Stimulated activated CD4-positive, alpha-beta T cell treated with anti-CD3 and anti-CD28 coated beads, TNF-alpha, amount 100 ng/mL, for 1 hour (primary cell): Measurements from ENCODE around the gene RAPH1.
A peak's percentile ranks its signal among the peaks of the same experiment; 100 is the strongest.
"Not testable (repeated sequence)": the region's sequence is repeated elsewhere in the genome, so short reads cannot be mapped to it uniquely, and the experiment has no call there.

Source experiments
- DNase-seq, 3 donors: peaks; one replicate each; pipeline ENCODE4 v3.0.0-alpha.2; 2020; ENCODE audit warnings: low read depth in 3 of 3, low spot score in 1 of 3

The RAPH1 gene

DNA sequence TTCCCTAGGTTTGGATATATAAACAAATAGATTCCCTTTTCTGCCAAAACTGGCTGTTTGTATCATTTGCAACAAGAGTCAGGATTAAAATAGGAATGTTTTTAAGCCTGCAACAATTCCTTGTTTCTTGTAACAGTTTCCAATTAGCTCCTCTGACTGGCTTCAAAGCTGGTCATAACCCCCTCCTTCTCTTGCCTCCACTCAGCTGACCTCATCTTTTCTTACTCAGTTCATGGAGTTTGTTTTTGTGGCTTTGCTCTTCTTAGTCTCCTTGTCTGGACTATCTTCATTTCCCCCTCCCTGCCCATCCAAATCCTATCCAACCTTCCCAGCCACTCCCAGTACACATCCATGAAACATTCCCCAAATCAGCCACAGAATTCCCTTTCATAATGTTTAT, 14.3 kb upstream of the RAPH1 start:
- no peak for DNase-seq

DNA sequence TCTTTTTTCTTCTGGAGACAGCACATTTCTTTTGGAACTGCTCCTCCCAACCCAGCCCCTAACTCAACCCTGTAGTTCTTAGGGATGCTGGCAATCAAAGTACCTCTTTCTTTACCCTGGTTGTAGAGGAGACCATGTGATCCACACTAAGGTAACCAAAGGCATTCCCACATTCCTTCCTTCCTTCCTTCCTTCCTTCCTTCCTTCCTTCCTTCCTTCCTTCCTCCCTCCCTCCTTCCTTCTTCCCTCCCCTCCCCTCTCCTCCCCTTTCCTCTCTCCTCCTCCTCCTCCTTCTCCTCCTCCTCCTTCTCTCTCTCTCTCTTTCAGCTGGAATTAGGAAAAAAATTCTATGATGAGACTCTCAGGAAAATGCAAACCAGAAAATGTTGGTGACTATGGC, 13.8 kb upstream of the RAPH1 start:
- DNase-seq = no peak

DNA sequence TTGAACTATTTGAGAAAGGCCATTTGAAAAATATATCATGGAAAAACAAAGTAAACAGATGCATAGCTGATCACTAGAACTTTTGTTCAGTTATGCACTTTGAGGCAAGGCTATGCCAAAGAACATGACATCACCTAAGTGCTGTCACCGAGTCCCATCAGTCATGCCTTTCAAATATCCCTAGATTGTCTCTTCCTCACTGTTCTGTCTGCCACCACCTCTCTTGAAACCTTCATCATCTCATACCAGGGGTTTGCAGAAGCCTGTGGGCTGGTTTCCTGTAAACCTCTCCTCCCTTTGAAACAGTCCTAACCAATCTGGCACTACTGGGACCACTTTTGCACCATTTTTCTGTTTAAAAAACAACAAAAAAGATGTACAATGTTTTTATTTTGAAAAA, 12.3 kb upstream of the RAPH1 start:
- no peak for DNase-seq

DNA sequence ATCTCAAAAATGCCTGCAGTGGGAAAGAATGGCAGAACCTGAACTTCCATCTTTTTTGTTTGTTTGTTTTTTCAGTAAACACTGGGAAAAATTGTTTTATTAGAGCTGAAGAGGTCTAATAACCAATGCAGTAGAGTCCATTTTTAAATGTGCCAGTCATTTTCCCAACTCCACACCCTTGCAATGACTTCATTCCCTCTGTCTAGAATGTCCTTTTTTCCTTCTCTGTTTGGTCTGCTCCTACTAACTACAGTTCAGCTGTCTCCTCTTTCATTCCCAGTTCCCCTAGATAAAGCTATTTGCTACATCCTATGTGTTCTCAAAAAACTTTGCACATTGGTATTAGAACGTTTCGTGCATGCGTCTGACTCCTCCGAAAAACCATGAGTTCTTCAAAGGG, 9.3 kb upstream of the RAPH1 start:
- DNase-seq = no peak

DNA sequence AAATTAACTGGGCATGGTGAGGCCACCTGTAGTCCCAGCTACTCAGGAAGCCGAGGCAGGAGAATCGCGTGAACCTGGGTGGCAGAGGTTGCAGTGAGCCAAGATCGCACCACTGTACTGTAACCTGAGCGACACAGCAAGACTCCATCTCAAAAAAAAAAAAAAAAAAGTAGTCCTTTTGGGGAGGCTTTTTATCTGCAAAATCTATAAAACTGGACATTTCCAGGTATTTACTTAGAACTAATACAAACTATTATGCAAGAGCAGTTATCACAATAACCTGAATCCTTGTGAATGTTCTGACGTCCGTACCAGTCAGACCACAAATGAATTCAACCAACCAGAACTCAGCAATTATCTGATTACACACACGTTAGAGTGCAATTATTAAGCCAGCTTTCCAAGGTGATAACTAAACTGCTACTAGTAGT, 8.8 kb upstream of the RAPH1 start:
- DNase-seq = no peak

DNA sequence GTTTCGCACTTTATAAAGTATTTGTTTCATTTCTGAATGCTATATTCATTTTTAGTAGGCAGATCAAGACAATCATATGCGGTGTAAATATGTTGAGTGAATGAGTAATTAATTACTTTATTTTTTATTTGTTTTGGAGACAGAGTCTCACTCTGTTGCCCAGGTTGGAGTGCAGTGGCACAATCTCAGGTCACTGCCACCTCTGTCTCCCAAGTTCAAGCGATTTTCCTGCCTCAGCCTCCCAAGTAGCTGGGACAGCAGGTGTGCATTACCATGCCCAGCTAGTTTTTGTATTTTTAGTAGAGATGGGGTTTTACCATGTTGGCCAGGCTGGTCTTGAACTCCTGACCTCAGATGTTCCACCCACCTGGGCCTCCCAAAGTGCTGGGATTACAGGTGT, 5.5 kb upstream of the RAPH1 start:
- DNase-seq = not testable (repeated sequence)

DNA sequence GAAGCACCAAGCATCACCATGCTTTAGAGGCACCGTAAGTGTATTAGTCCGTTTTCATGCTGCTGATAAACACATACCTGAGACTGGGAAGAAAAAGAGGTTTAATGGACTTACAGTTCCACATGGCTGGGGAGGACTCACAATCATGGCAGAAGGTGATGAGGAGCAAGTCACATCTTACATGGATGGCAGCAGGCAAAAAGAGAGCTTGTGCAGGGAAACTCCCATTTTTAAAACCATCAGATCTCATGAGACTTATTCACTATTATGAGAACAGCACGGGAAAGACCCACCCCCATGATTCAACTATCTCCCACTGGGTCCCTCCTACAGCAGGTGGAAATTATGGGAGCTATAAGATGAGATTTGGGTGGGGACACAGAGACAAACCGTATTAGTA, 3.1 kb upstream of the RAPH1 start:
- not testable (repeated sequence) for DNase-seq

DNA sequence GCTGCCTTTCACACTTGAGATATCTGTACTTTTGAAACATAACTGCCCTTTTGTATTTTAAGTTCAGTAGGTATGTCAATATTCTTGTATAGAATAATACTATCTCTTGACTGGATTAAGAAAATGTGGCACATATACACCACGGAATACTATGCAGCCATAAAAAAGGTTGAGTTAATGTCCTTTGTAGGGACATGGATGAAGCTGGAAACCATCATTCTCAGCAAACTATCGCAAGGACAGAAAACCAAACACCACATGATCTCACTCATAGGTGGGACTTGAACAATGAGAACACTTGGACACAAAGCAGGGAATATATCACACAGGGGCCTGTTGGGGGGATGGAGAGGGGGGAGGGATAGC, 1.5 kb upstream of the RAPH1 start:
- not testable (repeated sequence) for DNase-seq

DNA sequence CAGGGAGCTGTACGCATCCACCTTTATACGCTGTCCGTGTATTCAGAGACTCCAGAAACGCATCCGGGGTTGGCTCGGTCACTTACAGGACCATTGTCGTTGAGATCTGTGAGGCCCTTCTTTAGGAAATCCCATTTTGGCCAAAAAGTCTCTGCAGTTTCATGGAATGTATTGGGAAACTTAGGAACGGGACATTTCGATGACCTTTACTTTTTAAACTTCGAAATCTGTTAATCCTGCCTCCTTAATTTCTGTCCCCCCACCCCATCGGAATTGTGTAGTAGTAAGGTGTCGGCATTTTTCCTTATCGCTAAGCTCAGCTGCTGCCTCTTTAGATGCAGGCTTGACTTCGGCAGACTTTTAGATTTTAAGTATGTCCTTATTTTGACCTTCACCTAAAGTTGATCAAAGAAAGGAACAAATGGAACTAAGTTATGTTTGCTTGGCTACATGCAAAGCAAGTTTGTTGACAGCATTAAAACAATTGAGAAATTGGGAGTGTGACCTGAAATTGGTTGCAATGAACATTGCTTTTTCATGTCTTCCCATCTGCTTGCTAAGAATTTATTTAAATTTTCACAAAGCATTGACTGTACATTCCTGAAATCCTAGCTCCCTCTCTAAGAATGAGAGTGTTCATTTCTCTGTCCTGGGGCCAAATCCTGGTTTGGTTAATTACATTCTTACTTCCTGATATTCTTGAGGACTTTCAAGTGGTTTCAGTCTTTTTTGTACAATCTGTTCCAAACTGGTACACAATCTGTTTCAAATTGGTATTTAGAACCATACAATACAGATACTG, 884 bp upstream of the RAPH1 start:
- DNase-seq = no peak

DNA sequence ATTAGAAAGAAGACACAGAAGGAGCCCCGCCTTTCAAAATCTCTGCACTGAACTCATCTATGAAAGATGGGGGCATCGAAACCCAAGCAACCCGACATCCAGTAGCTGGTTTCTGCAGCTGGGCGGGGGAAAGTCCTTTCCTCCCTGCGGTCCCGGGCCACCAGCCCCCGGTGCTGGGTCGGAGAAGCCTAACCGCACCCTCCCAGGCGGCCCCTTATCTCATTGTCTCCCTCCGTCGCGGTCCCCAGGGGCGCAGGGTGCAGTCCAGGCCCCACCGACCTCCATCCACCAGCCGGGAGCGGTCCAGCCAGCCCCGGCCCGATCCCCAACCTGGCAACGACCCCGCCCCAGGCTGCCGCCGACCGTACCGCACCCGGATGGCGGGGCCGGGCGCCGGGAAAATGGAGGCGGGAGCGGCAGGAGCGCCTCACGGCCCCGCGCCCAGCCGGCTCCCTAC, 452 bp downstream of the RAPH1 start:
- DNase-seq = peak in 1 of 3 donors; percentile 5

DNA sequence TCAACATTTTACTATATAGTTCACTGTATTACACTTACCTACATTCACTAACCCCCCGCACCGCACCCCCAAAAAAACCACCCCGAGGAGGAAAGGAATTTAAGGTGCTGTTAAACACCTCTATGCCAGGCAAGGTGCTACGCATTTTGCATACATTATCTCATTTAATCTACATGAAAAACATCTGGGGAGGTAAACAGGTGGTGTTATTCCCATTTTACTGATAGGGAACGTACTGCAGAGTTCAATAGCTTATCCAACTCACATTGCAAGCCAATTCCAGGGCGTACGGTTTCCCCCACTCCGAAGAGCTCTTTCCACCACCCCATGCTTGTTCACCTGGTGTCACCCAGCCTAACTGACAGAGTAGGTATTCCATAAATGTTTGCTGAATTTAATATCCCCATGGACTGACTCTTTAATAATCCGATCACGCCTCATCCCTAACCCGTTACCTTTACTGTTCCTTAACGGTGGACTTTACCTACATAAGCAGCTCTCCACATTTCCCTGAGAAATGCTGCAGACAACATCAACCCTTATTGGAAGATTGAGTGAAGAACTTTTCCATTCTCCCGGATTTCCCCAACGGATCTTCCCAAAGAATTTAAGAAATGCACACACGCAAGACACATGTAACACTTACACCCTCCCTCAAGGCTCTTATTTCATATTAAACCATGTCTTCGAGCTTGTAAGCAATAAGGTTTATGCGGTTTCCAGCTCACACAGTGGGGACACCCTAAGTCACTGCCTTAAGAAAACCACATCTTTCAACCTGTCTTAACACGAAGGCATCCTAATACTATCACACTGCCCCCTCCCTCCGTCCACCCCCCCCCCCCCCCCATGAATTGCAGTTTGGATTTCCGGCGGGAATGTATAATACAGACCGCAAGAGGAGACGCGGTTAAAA, 1.2 kb downstream of the RAPH1 start:
- no peak for DNase-seq

DNA sequence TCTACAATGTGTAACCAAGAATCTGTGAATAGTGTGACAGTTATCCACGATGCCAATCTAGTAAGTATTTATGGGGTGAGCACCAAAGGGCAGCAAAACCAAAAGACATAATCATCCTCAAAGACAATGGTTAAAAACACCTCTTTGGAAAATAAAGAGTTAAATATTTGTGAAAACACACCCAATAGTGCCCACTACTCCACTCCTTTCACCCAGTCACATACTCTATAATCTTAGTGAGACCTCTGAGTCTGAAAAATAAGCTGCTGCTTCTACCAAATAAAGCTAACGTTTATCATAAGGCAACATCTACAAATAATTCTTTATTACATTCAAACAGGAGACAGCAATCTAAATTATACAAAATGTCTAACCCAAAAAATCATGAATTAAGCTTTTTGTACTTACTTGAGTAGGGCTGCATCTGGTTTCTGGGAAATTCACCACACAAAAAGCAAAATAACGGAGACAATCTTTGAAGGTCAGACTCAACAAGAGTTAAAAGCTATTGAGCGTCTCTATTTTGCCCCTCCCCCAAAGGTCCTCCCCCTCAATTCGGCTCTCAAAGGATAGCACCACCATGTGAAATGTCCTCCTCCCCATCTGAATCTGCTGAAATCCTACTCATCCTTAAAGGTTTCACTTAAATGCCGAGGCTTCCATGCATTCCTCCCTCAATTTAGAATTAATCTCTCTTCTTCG, 2.0 kb downstream of the RAPH1 start:
- no peak for DNase-seq

DNA sequence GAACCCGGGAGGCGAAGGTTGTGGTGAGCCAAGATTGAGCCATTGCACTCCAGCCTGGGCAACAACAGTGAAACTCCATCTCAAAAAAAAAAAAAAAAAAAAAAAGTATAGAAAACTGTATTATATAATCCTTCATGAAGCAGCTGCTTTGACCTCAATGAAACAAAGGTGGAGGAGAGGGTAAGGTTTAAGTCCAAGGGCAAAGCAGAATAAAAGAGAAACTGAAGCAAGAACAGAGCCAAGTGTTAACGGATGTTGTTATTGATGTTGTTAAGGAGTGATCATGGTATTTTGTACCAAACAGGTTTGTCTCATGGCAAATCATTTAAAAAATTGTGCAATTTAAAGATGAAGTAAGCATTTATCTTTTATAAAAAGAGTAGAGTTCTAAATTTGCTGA, 7.4 kb downstream of the RAPH1 start:
- no peak for DNase-seq

DNA sequence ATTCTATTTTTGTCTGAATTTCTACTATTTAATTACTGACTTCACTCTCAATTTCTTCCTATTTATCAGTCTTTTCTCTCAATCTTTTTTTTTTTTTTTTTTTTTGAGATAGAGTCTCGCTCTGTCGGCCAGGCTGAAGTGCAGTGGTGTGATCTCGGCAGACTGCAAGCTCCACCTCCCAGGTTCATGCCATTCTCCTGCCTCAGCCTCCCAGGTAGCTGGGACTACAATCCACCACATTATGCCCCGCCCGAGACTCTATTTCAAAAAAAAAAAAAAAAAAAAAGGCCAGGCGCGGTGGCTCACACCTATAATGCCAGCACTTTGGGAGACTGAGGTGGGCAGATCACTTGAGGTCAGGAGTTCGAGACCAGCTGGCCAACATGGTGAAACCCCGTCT, 21.8 kb downstream of the RAPH1 start:
- DNase-seq = not testable (repeated sequence)

DNA sequence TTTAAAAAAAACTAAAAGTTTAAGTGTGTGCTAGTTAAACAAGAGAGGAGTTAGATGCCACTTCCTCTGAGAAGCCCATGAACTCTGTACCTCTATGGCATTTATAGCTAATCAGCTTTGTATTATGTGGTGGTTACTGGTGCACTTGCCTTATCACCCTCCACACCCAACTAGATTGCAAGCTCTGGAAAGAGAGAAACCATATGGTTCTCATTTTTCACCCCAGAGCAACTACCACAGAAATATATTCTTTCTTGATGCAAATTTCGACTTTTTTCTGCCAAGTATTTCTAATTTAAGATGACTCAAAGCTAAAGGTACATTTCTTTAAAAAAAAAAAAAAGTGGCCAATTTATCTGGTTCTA, 24.2 kb downstream of the RAPH1 start:
- no peak for DNase-seq

DNA sequence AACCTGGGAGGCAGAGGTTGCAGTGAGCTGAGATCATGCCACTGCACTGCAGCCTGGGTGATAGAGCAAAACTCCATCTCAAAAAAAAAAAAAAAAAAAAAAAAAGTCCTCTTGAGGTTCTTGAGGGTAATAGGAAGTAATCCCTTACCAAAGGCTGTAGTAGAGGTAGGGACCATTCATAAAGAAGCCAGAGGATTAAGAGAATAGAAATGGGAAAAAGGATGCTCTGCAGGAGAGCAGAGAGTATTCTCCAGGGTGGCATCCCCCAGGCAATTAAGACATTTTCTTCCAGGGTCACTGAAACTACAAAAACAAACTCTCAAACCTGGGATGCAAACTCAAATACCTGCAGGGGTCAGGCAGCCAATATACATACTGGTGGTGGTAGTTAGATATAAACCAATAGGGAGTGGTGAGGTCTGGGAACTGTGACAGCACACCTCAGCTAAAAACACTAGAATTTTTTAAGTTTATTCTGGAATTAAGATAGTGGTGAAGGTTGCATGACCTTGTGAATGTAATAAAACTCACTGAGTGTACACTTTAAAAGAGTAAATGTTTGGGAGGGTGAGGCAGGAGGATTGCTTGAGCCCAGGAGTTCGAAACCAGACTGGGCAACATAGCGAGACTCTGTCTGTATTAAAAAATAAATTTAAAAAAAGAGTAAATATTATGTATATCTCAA, 24.7 kb downstream of the RAPH1 start:
- DNase-seq = no peak

DNA sequence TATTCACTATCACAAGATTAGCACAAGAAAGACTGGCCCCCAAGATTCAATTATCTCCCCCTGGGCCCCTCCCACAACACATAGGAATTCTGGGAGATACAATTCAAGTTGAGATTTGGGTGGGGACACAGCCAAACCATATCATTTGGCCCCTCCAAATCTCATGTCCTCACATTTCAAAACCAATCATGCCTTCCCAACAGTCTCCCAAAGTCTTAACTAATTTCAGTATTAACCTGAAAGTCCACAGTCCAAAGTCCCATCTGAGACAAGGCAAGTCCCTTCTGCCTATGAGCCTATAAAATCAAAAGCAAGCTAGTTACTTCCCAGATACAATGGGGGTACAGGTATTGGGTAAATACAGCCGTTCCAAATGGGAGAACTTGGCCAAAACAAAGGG, 31.6 kb downstream of the RAPH1 start:
- DNase-seq = not testable (repeated sequence)

DNA sequence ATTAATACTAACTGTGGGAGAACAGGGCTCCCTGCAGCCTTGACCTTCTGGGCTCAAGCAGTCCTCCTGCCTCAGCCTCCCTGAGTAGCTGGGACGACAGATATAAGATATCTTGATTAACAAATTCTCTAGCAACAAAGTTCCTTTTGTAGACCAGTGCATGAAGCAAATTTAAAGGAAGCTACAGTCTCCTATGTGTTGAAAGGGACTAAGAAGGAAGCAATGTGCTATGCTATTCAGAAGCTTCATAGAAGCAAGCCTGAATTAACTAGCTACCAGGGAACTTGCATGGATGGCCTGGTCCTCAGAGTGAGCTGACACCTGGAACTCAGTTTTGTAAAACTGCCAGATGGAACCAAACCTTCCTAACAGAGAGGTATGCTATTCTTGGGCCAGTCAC, 33.2 kb downstream of the RAPH1 start:
- no peak for DNase-seq

DNA sequence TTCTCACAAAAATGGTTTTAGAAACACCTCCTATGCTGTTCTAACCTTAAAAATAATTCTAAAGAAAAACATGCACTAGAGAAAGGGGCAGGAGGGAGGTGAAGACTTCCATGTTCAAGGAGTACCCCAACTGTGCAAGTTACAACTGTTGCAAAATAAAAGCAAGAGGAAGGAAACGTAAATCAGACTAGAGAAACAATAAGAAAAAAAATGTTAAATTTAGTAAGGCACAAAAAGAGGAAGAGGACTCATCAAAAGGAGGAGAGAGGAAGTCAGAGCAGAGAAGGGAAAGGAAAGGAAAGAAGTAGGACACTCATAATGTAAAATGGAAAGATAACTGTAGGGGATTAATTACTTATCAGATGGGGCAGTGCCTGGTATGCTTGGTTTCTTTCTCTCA, 34.1 kb downstream of the RAPH1 start:
- no peak for DNase-seq

DNA sequence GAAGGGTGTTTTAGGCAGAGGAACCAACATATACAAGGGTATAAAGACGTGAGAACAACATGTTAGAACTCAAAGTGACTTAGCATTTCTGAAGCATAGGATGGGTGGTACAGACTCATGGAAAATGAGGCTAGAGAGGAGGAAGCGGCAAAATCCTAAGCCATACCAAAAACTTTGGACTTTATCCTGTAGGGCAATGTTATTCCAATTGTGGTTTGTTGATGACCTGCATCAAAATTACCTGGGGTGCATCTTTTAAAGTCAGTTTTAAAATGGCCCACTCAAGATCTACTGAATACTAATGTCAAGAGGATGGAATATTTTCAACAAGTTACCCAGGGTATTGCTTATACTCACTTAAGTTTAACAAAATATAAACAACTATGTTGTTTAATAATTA, 34.8 kb downstream of the RAPH1 start:
- DNase-seq = no peak

DNA sequence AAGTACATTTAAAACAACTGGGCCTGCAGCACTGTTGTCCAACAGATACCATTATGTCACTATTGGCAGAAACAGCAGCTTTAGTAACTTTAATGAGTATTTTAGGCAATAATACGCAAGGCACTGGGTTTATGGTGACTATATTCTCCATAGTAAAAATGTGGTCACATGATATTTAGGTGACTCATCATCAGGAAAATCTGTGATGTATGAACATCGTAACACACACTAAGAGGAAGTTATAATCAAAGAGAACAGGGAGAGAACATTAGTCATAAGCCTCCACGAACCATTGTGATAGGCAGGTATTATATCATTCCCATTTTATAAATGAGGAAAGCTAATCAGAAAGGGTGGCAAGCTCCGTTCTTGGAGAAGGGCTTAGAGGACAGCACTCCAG, 36.9 kb downstream of the RAPH1 start:
- no peak for DNase-seq
